ENCODE results near the gene DGKI. TPM values are rescaled to one million over a fixed set of nuclear protein-coding genes. Genes with fewer than 3 reads are reported as not detected.

The DGKI gene
- total and polyA plus RNA-seq, 4 experiments from 2014 or later, result 0.11 TPM; not detected in 3

- no peak overlapping the region for H3K27ac ChIP-seq (ENCODE audit: low read depth, low read length)
- peaks cover 2% of the 10 kb centered on the region for H3K27me3 ChIP-seq (ENCODE audit: insufficient read depth, low read length)
- POLR2A ChIA-PET (ENCODE audit: partially characterized antibody), result no interaction called here
- no peak for DNase-seq
- Mint-ChIP-seq H3K36me3 (no peaks in the 10 kb centered on the region), H3K4me1 (no peaks in the 10 kb centered on the region), H3K27ac (no peak overlapping the region), H3K4me3 (no peak overlapping the region), H3K27me3 (peaks cover 3 to 17% of the 10 kb centered on the region in 2 donors), H3K9me3 (peaks cover 0 to 3% (median 0%) of the 10 kb centered on the region in 8 donors)
- CTCF ChIA-PET (ENCODE audit: partially characterized antibody), result no interaction called here
- no peaks in the 10 kb centered on the region for H3K4me1 ChIP-seq (ENCODE audit: insufficient read depth, low read length)
- intact Hi-C loops (cut with micrococcal nuclease), result no loop called here
- H3K4me3 ChIP-seq (ENCODE audit: low read length in 2 of 2), result no peak overlapping the region
- H3K36me3 ChIP-seq (ENCODE audit: insufficient read depth, low read length), result no peaks in the 10 kb centered on the region
- no peaks in the 10 kb centered on the region for H3K9me3 ChIP-seq (ENCODE audit: control insufficient read depth in 1 of 2, low read length in 2 of 2)
Measured at GRCh38 chr7:137753948-137754851, 92.6 kb downstream of the DGKI start.

DNA sequence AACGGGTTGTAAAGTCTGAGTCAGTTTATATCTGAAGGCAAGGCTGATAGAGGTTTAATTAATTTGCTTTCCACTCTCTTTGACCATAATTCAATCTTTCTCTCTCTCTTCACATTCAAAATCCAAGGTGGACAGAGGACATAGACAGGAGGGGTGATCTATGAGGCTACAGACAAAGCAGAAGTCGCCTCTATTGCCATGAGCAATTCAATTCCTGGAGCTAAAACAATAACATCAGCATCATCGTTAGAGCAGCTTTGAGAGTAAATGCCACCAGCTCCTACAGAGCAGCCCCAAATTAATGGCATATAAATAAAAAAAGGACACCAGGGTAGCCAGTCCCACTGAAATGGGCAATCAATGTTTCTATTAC lies 93.2 kb downstream of the DGKI start:
- H3K27ac Mint-ChIP-seq, result no peak overlapping the region
- Histone ChIP-seq H3K4me3 (ENCODE audit: low read length in 2 of 2) (no peak overlapping the region), H3K4me1 (ENCODE audit: insufficient read depth, low read length) (no peaks in the 10 kb centered on the region), H3K9me3 (ENCODE audit: control insufficient read depth in 1 of 2, low read length in 2 of 2) (no peaks in the 10 kb centered on the region), H3K27ac (ENCODE audit: low read depth, low read length) (no peak overlapping the region), H3K27me3 (ENCODE audit: insufficient read depth, low read length) (peaks cover 2% of the 10 kb centered on the region), H3K36me3 (ENCODE audit: insufficient read depth, low read length) (no peaks in the 10 kb centered on the region)
- H3K9me3 Mint-ChIP-seq, result peaks cover 0 to 4% (median 0%) of the 10 kb centered on the region in 8 donors
- H3K4me1 Mint-ChIP-seq, result no peaks in the 10 kb centered on the region
- H3K27me3 Mint-ChIP-seq, result peaks cover 4 to 17% of the 10 kb centered on the region in 2 donors
- ChIA-PET CTCF (ENCODE audit: partially characterized antibody) (no interaction called here), POLR2A (ENCODE audit: partially characterized antibody) (no interaction called here)
- H3K4me3 Mint-ChIP-seq, result no peak overlapping the region
- no peak for DNase-seq
- no peaks in the 10 kb centered on the region for H3K36me3 Mint-ChIP-seq
- intact Hi-C loops (cut with micrococcal nuclease), result no loop called here

DNA sequence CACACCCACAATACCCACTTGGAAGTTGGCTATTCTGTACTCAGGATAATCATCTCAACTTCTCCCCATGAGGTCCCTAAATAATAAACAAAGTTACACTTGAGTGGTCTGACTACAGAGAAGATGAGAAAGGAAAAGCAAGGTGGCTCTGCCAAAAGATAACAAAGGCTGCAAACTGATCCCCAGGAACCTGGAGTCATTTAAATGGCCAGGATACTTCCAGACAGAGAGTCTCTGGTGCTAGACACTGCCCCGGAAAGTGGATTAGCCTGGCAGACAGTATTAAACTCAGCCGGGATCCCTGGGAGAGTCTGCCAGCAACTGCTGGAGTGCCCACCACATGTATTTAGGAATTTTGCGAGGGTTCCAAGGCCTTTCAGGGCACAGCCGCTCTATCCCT lies 93.7 kb downstream of the DGKI start:
- no peak for DNase-seq
- Histone ChIP-seq H3K27ac (ENCODE audit: low read depth, low read length) (no peak overlapping the region), H3K4me3 (ENCODE audit: low read length in 2 of 2) (no peak overlapping the region), H3K9me3 (ENCODE audit: control insufficient read depth in 1 of 2, low read length in 2 of 2) (no peaks in the 10 kb centered on the region), H3K4me1 (ENCODE audit: insufficient read depth, low read length) (no peaks in the 10 kb centered on the region), H3K27me3 (ENCODE audit: insufficient read depth, low read length) (peaks cover 2% of the 10 kb centered on the region), H3K36me3 (ENCODE audit: insufficient read depth, low read length) (no peaks in the 10 kb centered on the region)
- no peaks in the 10 kb centered on the region for H3K4me1 Mint-ChIP-seq
- H3K4me3 Mint-ChIP-seq, result no peak overlapping the region
- no peaks in the 10 kb centered on the region for H3K36me3 Mint-ChIP-seq
- no peak overlapping the region for H3K27ac Mint-ChIP-seq
- peaks cover 4 to 17% of the 10 kb centered on the region in 2 donors for H3K27me3 Mint-ChIP-seq
- POLR2A ChIA-PET (ENCODE audit: partially characterized antibody), result no interaction called here
- intact Hi-C loops (cut with micrococcal nuclease), result no loop called here
- H3K9me3 Mint-ChIP-seq, result peaks cover 0 to 4% (median 0%) of the 10 kb centered on the region in 8 donors
- CTCF ChIA-PET (ENCODE audit: partially characterized antibody), result no interaction called here

DNA sequence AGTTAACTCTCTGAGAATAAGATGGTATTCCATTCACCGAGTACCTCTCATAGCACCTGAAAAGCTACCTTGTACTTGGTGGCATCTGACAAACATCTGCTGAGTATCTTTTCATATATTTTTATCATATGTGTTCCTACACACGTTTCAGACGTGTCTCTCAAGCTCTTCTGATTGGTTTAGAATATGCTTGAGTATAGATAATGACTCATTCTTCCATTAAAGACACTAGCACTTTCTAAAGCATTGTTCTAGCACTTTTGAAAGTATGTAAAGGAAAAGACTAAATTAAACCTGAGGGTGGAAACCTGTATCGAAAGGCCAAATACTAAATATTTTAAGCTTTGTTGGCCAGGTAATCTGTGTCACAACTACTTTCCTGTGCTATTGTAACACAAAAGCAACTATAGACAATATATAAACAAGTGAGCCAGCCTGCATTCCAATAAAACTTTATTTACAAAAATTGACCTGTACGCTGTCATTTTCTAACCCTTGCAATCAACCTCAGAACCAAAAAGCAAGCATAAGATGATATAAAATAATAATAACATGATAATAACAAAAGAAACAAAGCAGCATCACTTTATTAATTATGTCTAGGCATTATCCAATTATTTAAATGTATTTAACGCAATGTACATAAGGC lies 95.3 kb downstream of the DGKI start:
- intact Hi-C loops (cut with micrococcal nuclease), result no loop called here
- H3K4me3 ChIP-seq (ENCODE audit: low read length in 2 of 2), result no peak overlapping the region
- Mint-ChIP-seq H3K27ac (no peak overlapping the region), H3K4me1 (no peaks in the 10 kb centered on the region), H3K9me3 (peaks cover 0 to 3% (median 0%) of the 10 kb centered on the region in 8 donors), H3K27me3 (peaks cover 2 to 22% of the 10 kb centered on the region in 2 donors), H3K4me3 (no peak overlapping the region), H3K36me3 (no peaks in the 10 kb centered on the region)
- H3K27ac ChIP-seq (ENCODE audit: low read depth, low read length), result no peak overlapping the region
- H3K4me1 ChIP-seq (ENCODE audit: insufficient read depth, low read length), result no peaks in the 10 kb centered on the region
- no peaks in the 10 kb centered on the region for H3K9me3 ChIP-seq (ENCODE audit: control insufficient read depth in 1 of 2, low read length in 2 of 2)
- DNase-seq, result no peak
- H3K36me3 ChIP-seq (ENCODE audit: insufficient read depth, low read length), result no peaks in the 10 kb centered on the region
- peaks cover 2% of the 10 kb centered on the region for H3K27me3 ChIP-seq (ENCODE audit: insufficient read depth, low read length)
- POLR2A ChIA-PET (ENCODE audit: partially characterized antibody), result no interaction called here
- CTCF ChIA-PET (ENCODE audit: partially characterized antibody), result no interaction called here

- Mint-ChIP-seq H3K27ac (no peak overlapping the region), H3K36me3 (no peaks in the 10 kb centered on the region), H3K9me3 (peaks cover 0 to 11% (median 2%) of the 10 kb centered on the region in 8 donors), H3K4me3 (no peak overlapping the region), H3K27me3 (peaks cover 2 to 17% of the 10 kb centered on the region in 2 donors), H3K4me1 (no peaks in the 10 kb centered on the region)
- no peak overlapping the region for H3K4me3 ChIP-seq (ENCODE audit: low read length in 2 of 2)
- H3K27me3 ChIP-seq (ENCODE audit: insufficient read depth, low read length), result no peaks in the 10 kb centered on the region
- no peak overlapping the region for H3K27ac ChIP-seq (ENCODE audit: low read depth, low read length)
- no peaks in the 10 kb centered on the region for H3K9me3 ChIP-seq (ENCODE audit: control insufficient read depth in 1 of 2, low read length in 2 of 2)
- H3K4me1 ChIP-seq (ENCODE audit: insufficient read depth, low read length), result no peaks in the 10 kb centered on the region
- ChIA-PET CTCF (ENCODE audit: partially characterized antibody) (no interaction called here), POLR2A (ENCODE audit: partially characterized antibody) (no interaction called here)
- intact Hi-C loops (cut with micrococcal nuclease), result no loop called here
- DNase-seq, result no peak
- H3K36me3 ChIP-seq (ENCODE audit: insufficient read depth, low read length), result no peaks in the 10 kb centered on the region
Measured at GRCh38 chr7:137747359-137748031, 99.3 kb downstream of the DGKI start.

GRCh38 chr7:137743021-137743420 lies 103.8 kb downstream of the DGKI start:
- intact Hi-C loops (cut with micrococcal nuclease), result no loop called here

DNA sequence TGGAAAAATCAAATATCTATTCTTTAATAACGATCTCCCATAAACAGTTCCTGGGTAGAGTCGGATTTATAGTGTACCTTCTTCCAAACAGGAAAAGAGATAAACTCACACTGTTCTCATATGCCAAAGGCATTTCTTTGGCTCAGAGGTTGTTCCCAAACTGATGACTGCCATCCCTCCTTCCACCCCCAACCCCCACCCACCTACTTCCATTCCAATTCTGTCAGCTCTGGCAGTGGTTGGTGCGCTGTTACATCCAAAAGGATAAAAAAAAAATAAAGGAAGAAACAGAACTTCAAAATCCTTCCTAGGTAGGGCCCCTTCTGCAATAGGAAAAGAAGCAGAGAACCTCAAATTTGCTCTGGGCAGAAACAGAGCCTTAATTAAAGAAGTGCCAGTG lies 104.7 kb downstream of the DGKI start:
- H3K27me3 Mint-ChIP-seq, result peaks cover 1 to 5% of the 10 kb centered on the region in 2 donors
- POLR2A ChIA-PET (ENCODE audit: partially characterized antibody), result no interaction called here
- Histone ChIP-seq H3K4me1 (ENCODE audit: insufficient read depth, low read length) (no peaks in the 10 kb centered on the region), H3K36me3 (ENCODE audit: insufficient read depth, low read length) (no peaks in the 10 kb centered on the region), H3K27me3 (ENCODE audit: insufficient read depth, low read length) (no peaks in the 10 kb centered on the region), H3K9me3 (ENCODE audit: control insufficient read depth in 1 of 2, low read length in 2 of 2) (no peaks in the 10 kb centered on the region), H3K4me3 (ENCODE audit: low read length in 2 of 2) (no peak overlapping the region), H3K27ac (ENCODE audit: low read depth, low read length) (no peak overlapping the region)
- H3K36me3 Mint-ChIP-seq, result no peaks in the 10 kb centered on the region
- DNase-seq, result no peak
- no peak overlapping the region for H3K27ac Mint-ChIP-seq
- intact Hi-C loops (cut with micrococcal nuclease), result no loop called here
- H3K9me3 Mint-ChIP-seq, result peaks cover 0 to 9% (median 2%) of the 10 kb centered on the region in 8 donors
- no peak overlapping the region for H3K4me3 Mint-ChIP-seq
- H3K4me1 Mint-ChIP-seq, result no peaks in the 10 kb centered on the region
- CTCF ChIA-PET (ENCODE audit: partially characterized antibody), result no interaction called here

More at GRCh38 chr7:137743021-137743420, 103.8 kb downstream of the DGKI start:
- no peak for DNase-seq
- H3K36me3 Mint-ChIP-seq, result no peaks in the 10 kb centered on the region
- H3K27ac ChIP-seq (ENCODE audit: low read depth, low read length), result no peak overlapping the region
- H3K4me3 ChIP-seq (ENCODE audit: low read length in 2 of 2), result no peak overlapping the region
- H3K9me3 ChIP-seq (ENCODE audit: control insufficient read depth in 1 of 2, low read length in 2 of 2), result no peaks in the 10 kb centered on the region
- H3K27ac Mint-ChIP-seq, result no peak overlapping the region
- no peaks in the 10 kb centered on the region for H3K4me1 ChIP-seq (ENCODE audit: insufficient read depth, low read length)
- ChIA-PET CTCF (ENCODE audit: partially characterized antibody) (no interaction called here), POLR2A (ENCODE audit: partially characterized antibody) (no interaction called here)
- no peak overlapping the region for H3K4me3 Mint-ChIP-seq
- H3K36me3 ChIP-seq (ENCODE audit: insufficient read depth, low read length), result no peaks in the 10 kb centered on the region
- H3K27me3 ChIP-seq (ENCODE audit: insufficient read depth, low read length), result no peaks in the 10 kb centered on the region
- H3K27me3 Mint-ChIP-seq, result peaks cover 1 to 8% of the 10 kb centered on the region in 2 donors
- H3K9me3 Mint-ChIP-seq, result peaks cover 0 to 9% (median 2%) of the 10 kb centered on the region in 8 donors
- no peaks in the 10 kb centered on the region for H3K4me1 Mint-ChIP-seq

Measured in CD4-positive, alpha-beta memory T cell (primary cell).